Keratinocyte (primary cell): ENCODE data around the gene CEP85. TPM values are rescaled to one million over a fixed set of nuclear protein-coding genes. Genes with fewer than 3 reads are reported as not detected.
"Not testable (repeated sequence)": the region's sequence is repeated elsewhere in the genome, so short reads cannot be mapped to it uniquely, and the experiment has no call there.

Experiments
- DNase-seq: peaks from one replicate; pipeline ENCODE4 v3.0.0-alpha.2; 2011; ENCODE audit warnings: low read depth, missing footprints, low spot score
- FAIRE-seq: peaks from 2 replicates; lab custom pipeline; 2011; peaks lifted over from hg19 to GRCh38; lab: Jason Lieb, UNC
- H2AFZ ChIP-seq: 2 replicates; pipeline ENCODE4 v1.6.0; 2012; ENCODE audit warnings: low read length, control low read depth, inconsistent platforms; ENCODE audit not compliant: control insufficient read depth
- H3K27ac ChIP-seq: 2 replicates; pipeline ENCODE4 v1.5.1; 2011; ENCODE audit warnings: low read length; ENCODE audit not compliant: control insufficient read depth, insufficient read depth
- H3K27me3 ChIP-seq: 3 replicates; pipeline ENCODE4 v1.6.0; 2011; ENCODE audit warnings: low read length; ENCODE audit not compliant: control insufficient read depth, insufficient read depth; ENCODE audit errors: extremely low read depth
- H3K36me3 ChIP-seq, 2 experiments: 2 replicates in 1 of 2; 3 replicates in 1 of 2; pipeline ENCODE4 v1.5.1; 2011; ENCODE audit warnings: low read length in 2 of 2, mild to moderate bottlenecking in 1 of 2; ENCODE audit not compliant: control insufficient read depth in 2 of 2, insufficient read depth in 2 of 2; ENCODE audit errors: extremely low read depth in 1 of 2
- H3K4me1 ChIP-seq: 3 replicates; pipeline ENCODE4 v1.5.1; 2011; ENCODE audit warnings: low read length; ENCODE audit not compliant: control insufficient read depth, insufficient read depth; ENCODE audit errors: extremely low read depth
- H3K4me2 ChIP-seq: 3 replicates; pipeline ENCODE4 v1.6.0; 2011; ENCODE audit warnings: low read depth, low read length; ENCODE audit not compliant: control insufficient read depth, insufficient read depth; ENCODE audit errors: extremely low read depth
- H3K4me3 ChIP-seq, 3 experiments: fragments of 200-600 bp in 1 of 3; sonication (generic) in 1 of 3; 2 replicates in 2 of 3; 3 replicates in 1 of 3; pipeline ENCODE4 v1.5.1; 2011 to 2016; ENCODE audit warnings: low read length in 3 of 3, mild to moderate bottlenecking in 3 of 3, control low read depth in 2 of 3, inconsistent platforms in 1 of 3, low read depth in 1 of 3, mixed read lengths in 1 of 3, mixed run types in 1 of 3, moderate library complexity in 1 of 3; ENCODE audit not compliant: control insufficient read depth in 2 of 3, insufficient read depth in 2 of 3; ENCODE audit errors: extremely low read depth in 1 of 3
- H3K79me2 ChIP-seq: 2 replicates; pipeline ENCODE4 v1.6.0; 2012; ENCODE audit warnings: low read length; ENCODE audit not compliant: control insufficient read depth, insufficient read depth
- H3K9ac ChIP-seq: 3 replicates; pipeline ENCODE4 v1.6.0; 2011; ENCODE audit warnings: low read length; ENCODE audit not compliant: control insufficient read depth, insufficient read depth; ENCODE audit errors: extremely low read depth
- H3K9me1 ChIP-seq: 3 replicates; pipeline ENCODE4 v1.6.0; 2011; ENCODE audit warnings: low read length; ENCODE audit not compliant: control insufficient read depth, insufficient read depth; ENCODE audit errors: extremely low read depth
- H3K9me3 ChIP-seq: 2 replicates; pipeline ENCODE4 v1.5.1; 2012; ENCODE audit warnings: low read depth, low read length; ENCODE audit not compliant: control insufficient read depth
- H4K20me1 ChIP-seq: 3 replicates; pipeline ENCODE4 v1.6.0; 2011; ENCODE audit warnings: low read length; ENCODE audit not compliant: control insufficient read depth, insufficient read depth; ENCODE audit errors: extremely low read depth
- EZH2 ChIP-seq: IDR thresholded peaks from one replicate; pipeline ENCODE4 v1.6.1; 2012; ENCODE audit warnings: inconsistent platforms, mild to moderate bottlenecking, low read length, moderate library complexity
- dilution Hi-C: fragments of 300-500 bp; cut with MboI; formaldehyde crosslinking; loops from one replicate; pipeline ENCODE4 v1.7.0; 2020; ENCODE audit warnings: low sequenced_read_pairs; ENCODE audit not compliant: extremely low pct_ligation_motif_present
- polyA plus RNA-seq, 5 experiments: library from polyadenylated mRNA; depleted of rRNA in 3 of 5; stranded (reverse) in 3 of 5; stranded (forward) in 1 of 5; unstranded in 1 of 5; fragments of >200 nt; gene quantifications; 1 replicate in 1 of 5; 2 replicates in 3 of 5; 3 replicates in 1 of 5; pipeline versions ENCODE4 v1.2.1 to v1.2.3, GENCODE V29; 2011 to 2012; ENCODE audit warnings: missing spikeins in 2 of 5, low read depth in 1 of 5, low replicate concordance in 1 of 5
- TF ChIP-seq, protein P1 (sequence below), 3 experiments: IDR thresholded peaks in 1 of 3; conservative IDR thresholded peaks in 1 of 3; optimal IDR thresholded peaks in 1 of 3; 2 replicates in 2 of 3; 3 replicates in 1 of 3; pipeline versions ENCODE3 to v1.5.1; 2011; ENCODE audit warnings: low read length in 3 of 3, mild to moderate bottlenecking in 3 of 3, moderate library complexity in 2 of 3, control low read depth in 1 of 3, inconsistent platforms in 1 of 3; ENCODE audit not compliant: insufficient read depth in 2 of 3; ENCODE audit errors: extremely low read depth in 1 of 3

The CEP85 gene
- polyA plus RNA-seq, 1 donor (not counting 4 experiments of a cell fraction or from before 2014, with no cell fraction given) = 17.0 TPM

GRCh38 chr1:26225033-26225831, 8.8 kb upstream of the CEP85 start:
- Histone ChIP-seq H3K9me3 (no peaks in the 10 kb centered on the region), H3K27me3 (peaks cover 7% of the 10 kb centered on the region), H3K79me2 (no peaks in the 10 kb centered on the region), H3K27ac (no peak overlapping the region), H3K9ac (no peak overlapping the region), H3K36me3 (no peaks in the 10 kb centered on the region), H4K20me1 (no peaks in the 10 kb centered on the region), H2AFZ (peak overlapping the region; percentile 9), H3K9me1 (no peaks in the 10 kb centered on the region), H3K4me3 (no peak overlapping the region), H3K4me1 (peaks cover 3% of the 10 kb centered on the region), H3K4me2 (peak overlapping the region; percentile 27)
- TF ChIP-seq EZH2 = no peak
- TF ChIP-seq, protein P1, sequence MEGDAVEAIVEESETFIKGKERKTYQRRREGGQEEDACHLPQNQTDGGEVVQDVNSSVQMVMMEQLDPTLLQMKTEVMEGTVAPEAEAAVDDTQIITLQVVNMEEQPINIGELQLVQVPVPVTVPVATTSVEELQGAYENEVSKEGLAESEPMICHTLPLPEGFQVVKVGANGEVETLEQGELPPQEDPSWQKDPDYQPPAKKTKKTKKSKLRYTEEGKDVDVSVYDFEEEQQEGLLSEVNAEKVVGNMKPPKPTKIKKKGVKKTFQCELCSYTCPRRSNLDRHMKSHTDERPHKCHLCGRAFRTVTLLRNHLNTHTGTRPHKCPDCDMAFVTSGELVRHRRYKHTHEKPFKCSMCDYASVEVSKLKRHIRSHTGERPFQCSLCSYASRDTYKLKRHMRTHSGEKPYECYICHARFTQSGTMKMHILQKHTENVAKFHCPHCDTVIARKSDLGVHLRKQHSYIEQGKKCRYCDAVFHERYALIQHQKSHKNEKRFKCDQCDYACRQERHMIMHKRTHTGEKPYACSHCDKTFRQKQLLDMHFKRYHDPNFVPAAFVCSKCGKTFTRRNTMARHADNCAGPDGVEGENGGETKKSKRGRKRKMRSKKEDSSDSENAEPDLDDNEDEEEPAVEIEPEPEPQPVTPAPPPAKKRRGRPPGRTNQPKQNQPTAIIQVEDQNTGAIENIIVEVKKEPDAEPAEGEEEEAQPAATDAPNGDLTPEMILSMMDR (optimal IDR thresholded peaks at IDR 0.05 in 1 of 3, IDR thresholded peaks at IDR 0.05 in 1 of 3, conservative IDR thresholded peaks at IDR 0.05 in 1 of 3; ENCODE audit: extremely low read depth in 1 of 3, insufficient read depth in 2 of 3, low read length in 3 of 3) = no peak
- dilution Hi-C loops = no loop called here
- DNase-seq (no peak), FAIRE-seq (no peak)

- not testable (repeated sequence) for H3K4me2 ChIP-seq, FAIRE-seq
Measured at GRCh38 chr1:26230682-26231081, 3.3 kb upstream of the CEP85 start.

More at GRCh38 chr1:26230682-26231081, 3.3 kb upstream of the CEP85 start:
- H2AFZ ChIP-seq, H3K27ac ChIP-seq, H3K9ac ChIP-seq, H3K27me3 ChIP-seq, H3K4me3 ChIP-seq, H3K36me3 ChIP-seq, H3K9me1 ChIP-seq, H3K4me1 ChIP-seq, H3K9me3 ChIP-seq, DNase-seq, dilution Hi-C loops, H4K20me1 ChIP-seq: not testable (repeated sequence)
- peaks cover 15% of the 10 kb centered on the region for H3K79me2 ChIP-seq
